ENCODE results near the gene WWC2.

- TF ChIP-seq GABPA (IDR thresholded peaks at IDR 0.05; ENCODE audit: low read depth) (no peak), CTCF (IDR thresholded peaks at IDR 0.05; ENCODE audit: insufficient read depth, low read length) (no peak), POLR2AphosphoS5 (IDR thresholded peaks at IDR 0.05; ENCODE audit: low read depth) (no peak)
These were observed 156.4 kb downstream of the WWC2 start for GRCh38 chr4:183255487-183255886.

All from HL-60 (cell line).